ENCODE measurements around the gene C16orf87.

C16orf87 gene

GRCh38 chr16:46854846-46855245, 23.9 kb upstream of the C16orf87 start:
- Histone ChIP-seq H3K27me3 (replicated peaks) (no peaks in the 10 kb centered on the region), H3K27ac (no peak overlapping the region), H3K4me3 (ENCODE audit: low read depth, low read length) (no peak overlapping the region), H3K36me3 (replicated peaks) (no peaks in the 10 kb centered on the region)
- TF ChIP-seq, protein P1, sequence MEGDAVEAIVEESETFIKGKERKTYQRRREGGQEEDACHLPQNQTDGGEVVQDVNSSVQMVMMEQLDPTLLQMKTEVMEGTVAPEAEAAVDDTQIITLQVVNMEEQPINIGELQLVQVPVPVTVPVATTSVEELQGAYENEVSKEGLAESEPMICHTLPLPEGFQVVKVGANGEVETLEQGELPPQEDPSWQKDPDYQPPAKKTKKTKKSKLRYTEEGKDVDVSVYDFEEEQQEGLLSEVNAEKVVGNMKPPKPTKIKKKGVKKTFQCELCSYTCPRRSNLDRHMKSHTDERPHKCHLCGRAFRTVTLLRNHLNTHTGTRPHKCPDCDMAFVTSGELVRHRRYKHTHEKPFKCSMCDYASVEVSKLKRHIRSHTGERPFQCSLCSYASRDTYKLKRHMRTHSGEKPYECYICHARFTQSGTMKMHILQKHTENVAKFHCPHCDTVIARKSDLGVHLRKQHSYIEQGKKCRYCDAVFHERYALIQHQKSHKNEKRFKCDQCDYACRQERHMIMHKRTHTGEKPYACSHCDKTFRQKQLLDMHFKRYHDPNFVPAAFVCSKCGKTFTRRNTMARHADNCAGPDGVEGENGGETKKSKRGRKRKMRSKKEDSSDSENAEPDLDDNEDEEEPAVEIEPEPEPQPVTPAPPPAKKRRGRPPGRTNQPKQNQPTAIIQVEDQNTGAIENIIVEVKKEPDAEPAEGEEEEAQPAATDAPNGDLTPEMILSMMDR (IDR thresholded peaks at IDR 0.05; ENCODE audit: low read depth, low read length, missing control alignments), result no peak
- DNase-seq, result no peak
- in situ Hi-C loops (cut with HindIII; ENCODE audit: low pct_ligation_motif_present, low sequenced_read_pairs), result no loop called here

DNA sequence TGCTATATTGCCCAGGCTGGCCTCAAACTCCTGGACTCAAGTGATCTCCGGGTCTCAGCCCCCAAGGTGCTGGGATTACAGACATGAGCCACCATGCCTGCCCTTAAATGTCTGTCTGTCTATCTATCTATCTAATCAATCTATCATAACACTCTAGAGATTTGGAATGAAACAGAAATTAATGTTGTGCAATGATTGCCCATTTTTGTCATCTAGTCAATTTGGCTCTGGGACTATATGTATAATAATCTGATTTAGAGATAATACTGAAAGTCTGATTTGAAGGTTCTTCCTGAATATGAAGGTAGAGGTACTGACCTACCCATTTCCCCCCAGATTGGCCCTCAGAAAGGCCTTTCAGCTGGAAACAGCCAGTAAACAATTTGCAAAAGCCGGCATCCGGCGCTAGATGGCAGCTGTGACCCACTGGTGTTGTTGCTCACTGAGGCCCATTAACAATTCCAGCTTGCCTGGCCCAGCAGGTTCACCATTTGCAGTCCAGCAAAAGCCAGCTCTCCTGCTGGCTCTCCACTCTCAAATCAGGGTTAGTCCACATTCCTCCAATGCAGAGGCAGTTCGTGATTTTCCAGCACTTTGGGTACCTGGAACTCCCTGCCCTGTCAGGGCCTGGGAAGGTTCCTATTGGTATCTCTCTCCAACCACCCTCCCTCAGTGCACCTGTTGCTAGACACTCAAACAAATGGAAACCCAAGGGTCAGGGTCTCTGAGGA, 22.9 kb upstream of the C16orf87 start:
- peak; percentile 68 for DNase-seq
- TF ChIP-seq, protein P1 (IDR thresholded peaks at IDR 0.05; ENCODE audit: low read depth, low read length, missing control alignments), result peak; percentile 92
- no peaks in the 10 kb centered on the region for H3K36me3 ChIP-seq (replicated peaks)
- H3K27me3 ChIP-seq (replicated peaks), result no peaks in the 10 kb centered on the region
- no peak overlapping the region for H3K4me3 ChIP-seq (ENCODE audit: low read depth, low read length)
- in situ Hi-C loops (cut with HindIII; ENCODE audit: low pct_ligation_motif_present, low sequenced_read_pairs), result no loop called here
- no peak overlapping the region for H3K27ac ChIP-seq

- Histone ChIP-seq H3K27me3 (replicated peaks) (no peaks in the 10 kb centered on the region), H3K4me3 (ENCODE audit: low read depth, low read length) (no peak overlapping the region), H3K36me3 (replicated peaks) (no peaks in the 10 kb centered on the region), H3K27ac (no peak overlapping the region)
- in situ Hi-C loops (cut with HindIII; ENCODE audit: low pct_ligation_motif_present, low sequenced_read_pairs), result no loop called here
- DNase-seq, result no peak
- TF ChIP-seq, protein P1 (IDR thresholded peaks at IDR 0.05; ENCODE audit: low read depth, low read length, missing control alignments), result no peak
Measured at GRCh38 chr16:46852130-46852529, 21.1 kb upstream of the C16orf87 start.

- Histone ChIP-seq H3K4me3 (ENCODE audit: low read depth, low read length) (no peak overlapping the region), H3K36me3 (replicated peaks) (no peaks in the 10 kb centered on the region), H3K27me3 (replicated peaks) (no peaks in the 10 kb centered on the region), H3K27ac (no peak overlapping the region)
- DNase-seq, result no peak
- TF ChIP-seq, protein P1 (IDR thresholded peaks at IDR 0.05; ENCODE audit: low read depth, low read length, missing control alignments), result no peak
- in situ Hi-C loops (cut with HindIII; ENCODE audit: low pct_ligation_motif_present, low sequenced_read_pairs), result no loop called here
Measured at GRCh38 chr16:46850619-46851555, 19.9 kb upstream of the C16orf87 start.

DNA sequence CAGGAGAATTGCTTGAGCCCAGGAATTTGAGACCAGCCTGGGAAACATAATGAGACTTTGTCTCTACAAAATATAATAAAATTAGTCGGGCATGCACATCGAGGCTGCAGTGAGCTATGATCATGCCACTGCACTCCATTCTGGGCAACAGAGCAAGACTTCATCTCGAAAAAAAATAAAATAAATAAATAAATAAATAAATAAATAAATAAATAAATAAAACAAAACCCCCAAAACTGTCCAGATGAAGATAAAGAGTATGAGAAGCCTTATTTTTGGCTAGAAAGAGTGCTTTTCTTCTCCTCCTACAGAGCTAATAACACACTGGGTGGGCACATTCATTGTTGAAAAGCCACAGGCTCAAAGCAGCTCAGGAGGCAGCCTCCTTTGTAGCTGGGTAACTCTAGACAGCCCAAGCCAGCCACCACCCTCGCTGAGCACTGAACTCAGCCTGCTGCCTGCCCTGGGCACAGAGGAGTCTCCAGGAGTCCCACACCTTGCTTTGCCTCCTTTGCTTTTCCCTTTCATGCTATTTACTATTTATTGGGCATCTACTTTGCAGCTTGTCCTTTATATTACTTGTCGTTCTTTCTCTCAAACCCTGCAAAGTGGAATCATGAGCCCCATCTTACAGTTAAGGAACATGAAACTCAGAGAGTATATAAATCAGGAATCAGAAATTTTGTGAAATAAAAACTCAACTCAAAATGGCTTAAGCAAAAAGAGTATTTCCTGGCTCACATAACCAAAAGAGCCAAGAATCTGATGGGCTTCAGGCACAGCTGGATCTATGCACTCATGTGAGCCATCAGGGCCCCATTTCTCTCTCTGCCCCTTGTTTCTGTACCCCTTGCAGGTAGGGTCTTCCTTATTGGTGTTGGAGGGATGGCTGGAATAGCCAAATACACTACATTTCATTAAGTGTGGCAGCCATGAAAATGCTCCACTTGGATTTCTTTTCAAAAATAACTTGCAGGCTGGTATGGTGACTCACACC, 18.1 kb upstream of the C16orf87 start:
- Histone ChIP-seq H3K4me3 (ENCODE audit: low read depth, low read length) (no peak overlapping the region), H3K27ac (no peak overlapping the region), H3K36me3 (replicated peaks) (no peaks in the 10 kb centered on the region), H3K27me3 (replicated peaks) (no peaks in the 10 kb centered on the region)
- in situ Hi-C loops (cut with HindIII; ENCODE audit: low pct_ligation_motif_present, low sequenced_read_pairs), result no loop called here
- TF ChIP-seq, protein P1 (IDR thresholded peaks at IDR 0.05; ENCODE audit: low read depth, low read length, missing control alignments), result no peak
- DNase-seq, result no peak

Measured in brain microvascular endothelial cell (primary cell).